Measurements from ENCODE around the gene STRIP2. TPM values are rescaled to one million over a fixed set of nuclear protein-coding genes. Genes with fewer than 3 reads are reported as not detected.

STRIP2 gene
- total RNA-seq, 1 experiment from 2014 or later = 6.5 TPM

GRCh38 chr7:129465080-129465479 is 30.8 kb downstream of the STRIP2 start:
- H3K36me3 Mint-ChIP-seq = no peaks in the 10 kb centered on the region

More at GRCh38 chr7:129465080-129465479, 30.8 kb downstream of the STRIP2 start:
- TF ChIP-seq ZSCAN18 (CRISPR knock-in tag; IDR thresholded peaks at IDR 0.05) (no peak), ZNF219 (CRISPR knock-in tag; IDR thresholded peaks at IDR 0.05; ENCODE audit: borderline replicate concordance) (no peak), ZNF423 (CRISPR knock-in tag; IDR thresholded peaks at IDR 0.05) (no peak), ZNF317 (CRISPR knock-in tag; IDR thresholded peaks at IDR 0.05; ENCODE audit: borderline replicate concordance, low read depth) (no peak), SOX15 (CRISPR knock-in tag; IDR thresholded peaks at IDR 0.05) (no peak), ZNF532 (CRISPR knock-in tag; IDR thresholded peaks at IDR 0.05; ENCODE audit: borderline replicate concordance) (no peak), ZBTB21 (CRISPR knock-in tag; IDR thresholded peaks at IDR 0.05; ENCODE audit: borderline replicate concordance) (no peak), ZNF512 (CRISPR knock-in tag; IDR thresholded peaks at IDR 0.05; ENCODE audit: borderline replicate concordance) (no peak), FOXJ3 (CRISPR knock-in tag; IDR thresholded peaks at IDR 0.05; ENCODE audit: borderline replicate concordance) (no peak), NFATC4 (CRISPR knock-in tag; IDR thresholded peaks at IDR 0.05) (no peak), RORB (CRISPR knock-in tag; IDR thresholded peaks at IDR 0.05) (no peak), JUN (CRISPR knock-in tag; IDR thresholded peaks at IDR 0.05) (no peak), GTF2I (CRISPR knock-in tag; conservative IDR thresholded peaks at IDR 0.05) (no peak), E2F1 (CRISPR knock-in tag; IDR thresholded peaks at IDR 0.05) (no peak), ATF3 (CRISPR knock-in tag; conservative IDR thresholded peaks at IDR 0.05) (no peak), ZNF121 (CRISPR knock-in tag; IDR thresholded peaks at IDR 0.05) (no peak), HMGXB4 (CRISPR knock-in tag; IDR thresholded peaks at IDR 0.05) (no peak)
- no peaks in the 10 kb centered on the region for H3K9me3 Mint-ChIP-seq
- ATAC-seq = no peak
- ChIA-PET CTCF (interaction anchor here (1.0 to 1.8 kb wide), 2 partner anchors 122 to 246 kb away, joined by 3 to 5 read pairs; no protein-coding TSS in a partner anchor), POLR2A (no interaction called here)
- peaks cover 9% of the 10 kb centered on the region for H3K4me1 Mint-ChIP-seq
- DNase-seq (ENCODE audit: low spot score) = no peak
- no peak overlapping the region for H3K4me3 Mint-ChIP-seq
- H3K27me3 Mint-ChIP-seq (ENCODE audit: low read depth) = no peaks in the 10 kb centered on the region
- H3K27ac Mint-ChIP-seq = no peak overlapping the region

Measured in WTC11 (cell line).